Natural killer cell (primary cell): ENCODE results near the gene PEAK1. TPM values are rescaled to one million over a fixed set of nuclear protein-coding genes. Genes with fewer than 3 reads are reported as not detected.
A peak's percentile ranks its signal among the peaks of the same experiment; 100 is the strongest.

Source experiments
- ATAC-seq, 3 donors: fragments of 150-1000 bp in 2 of 3; fragments of 200-7000 bp in 1 of 3; cut with Tn5 transposase; 1 replicate in 1 of 3; 2 replicates in 2 of 3; pipeline ENCODE4 v1.10.0; 2021; ENCODE audit warnings: mild to moderate bottlenecking in 2 of 3, moderate library complexity in 2 of 3
- DNase-seq, 2 donors: peaks; one replicate each; pipeline versions ENCODE4 v3.0.0 to v3.0.0-alpha.2; 2013 to 2021; ENCODE audit warnings: mixed read lengths in 1 of 2
- H3K27ac ChIP-seq: one replicate; pipeline ENCODE4 v1.5.1; 2013; ENCODE audit warnings: mild to moderate bottlenecking, low read length
- H3K27me3 ChIP-seq: one replicate; pipeline ENCODE4 v1.6.1; 2013; ENCODE audit warnings: low read length; ENCODE audit not compliant: control insufficient read depth, insufficient read depth
- H3K36me3 ChIP-seq: one replicate; pipeline ENCODE4 v1.6.1; 2013; ENCODE audit warnings: low read length; ENCODE audit not compliant: control insufficient read depth, insufficient read depth
- H3K4me1 ChIP-seq: one replicate; pipeline ENCODE4 v1.6.1; 2013; ENCODE audit warnings: low read length; ENCODE audit not compliant: control insufficient read depth, insufficient read depth
- H3K4me3 ChIP-seq: one replicate; pipeline ENCODE4 v1.5.1; 2013; ENCODE audit warnings: low read length
- H3K9me3 ChIP-seq: one replicate; pipeline ENCODE4 v1.6.1; 2013; ENCODE audit warnings: low read length; ENCODE audit not compliant: control insufficient read depth, insufficient read depth
- H3K27ac Mint-ChIP-seq, 2 donors: one replicate each; pipeline ENCODE4 v1.8.0; 2022; ENCODE audit warnings: mild to moderate bottlenecking in 2 of 2, mixed read lengths in 2 of 2, moderate library complexity in 1 of 2
- H3K27me3 Mint-ChIP-seq, 2 donors: one replicate each; pipeline ENCODE4 v1.8.0; 2022; ENCODE audit warnings: low read depth in 2 of 2, mixed read lengths in 2 of 2
- H3K36me3 Mint-ChIP-seq: one replicate; pipeline ENCODE4 v1.8.0; 2022; ENCODE audit warnings: mixed read lengths
- H3K4me1 Mint-ChIP-seq, 2 donors: one replicate each; pipeline ENCODE4 v1.8.0; 2022; ENCODE audit warnings: mixed read lengths in 2 of 2
- H3K4me3 Mint-ChIP-seq: one replicate; pipeline ENCODE4 v1.8.0; 2022; ENCODE audit warnings: mild to moderate bottlenecking, moderate library complexity, mixed read lengths
- H3K9me3 Mint-ChIP-seq, 2 donors: one replicate each; pipeline ENCODE4 v1.8.0; 2022; ENCODE audit warnings: mixed read lengths in 2 of 2
- WGBS: methylation state at CpG from one replicate; pipeline ENCODE4 v1.1.7; 2013; ENCODE audit warnings: missing lambda C conversion rate; ENCODE audit not compliant: insufficient coverage; 5-methylcytosine and 5-hydroxymethylcytosine counted together
- intact Hi-C: fragments of 100-400 bp; cut with micrococcal nuclease; formaldehyde crosslinking; loops from one replicate; pipeline ENCODE4 v1.14.2; 2022
- total RNA-seq, 4 donors: library from RNA; stranded (reverse); fragments of 120-200 nt in 1 of 4; gene quantifications; one replicate each; pipeline versions ENCODE4 v1.2.3 to v1.2.4, GENCODE V29; 2013 to 2022
- TF ChIP-seq, protein P1 (sequence below): fragments of 200-600 bp; IDR thresholded peaks from one replicate; pipeline ENCODE4 v1.8.0; 2022; ENCODE audit warnings: antibody characterized with exemption

The PEAK1 gene
- total RNA-seq, 3 donors from 2014 or later (not counting 1 experiment from before 2014, with no cell fraction given), result 59.3 to 73.9 (median 69.1) TPM

DNA sequence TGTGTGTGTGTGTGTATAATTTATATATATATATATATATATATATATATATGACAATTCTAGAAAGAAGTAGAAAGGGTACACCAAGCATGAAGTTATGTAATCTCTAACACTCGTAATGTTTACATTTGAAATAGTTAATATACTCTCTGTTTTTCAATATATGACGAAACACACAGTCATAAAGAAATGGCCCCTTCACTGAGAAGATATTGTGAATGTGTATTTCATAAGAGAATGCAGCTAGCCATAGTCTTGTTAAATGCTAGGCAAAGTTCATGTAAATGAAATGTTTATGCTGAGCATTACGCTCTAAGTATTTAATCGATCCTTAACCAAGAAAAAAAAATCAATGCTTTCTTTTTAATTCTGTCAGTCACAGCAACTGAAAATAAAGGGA is 194.3 kb downstream of the PEAK1 start:
- no CpG with 5 or more reads among the region's 4 CpGs for WGBS
- Histone ChIP-seq H3K4me3 (no peak overlapping the region), H3K27me3 (no peaks in the 10 kb centered on the region), H3K36me3 (no peaks in the 10 kb centered on the region), H3K4me1 (no peaks in the 10 kb centered on the region), H3K9me3 (no peaks in the 10 kb centered on the region), H3K27ac (no peak overlapping the region)
- Mint-ChIP-seq H3K9me3 (no peaks in the 10 kb centered on the region), H3K4me3 (no peak overlapping the region), H3K27ac (peak overlapping the region in 1 of 2 donors; percentile 65), H3K27me3 (no peaks in the 10 kb centered on the region), H3K4me1 (peaks cover 18 to 25% of the 10 kb centered on the region in 2 donors), H3K36me3 (no peaks in the 10 kb centered on the region)
- ATAC-seq (no peak), DNase-seq (no peak)
- TF ChIP-seq, protein P1, sequence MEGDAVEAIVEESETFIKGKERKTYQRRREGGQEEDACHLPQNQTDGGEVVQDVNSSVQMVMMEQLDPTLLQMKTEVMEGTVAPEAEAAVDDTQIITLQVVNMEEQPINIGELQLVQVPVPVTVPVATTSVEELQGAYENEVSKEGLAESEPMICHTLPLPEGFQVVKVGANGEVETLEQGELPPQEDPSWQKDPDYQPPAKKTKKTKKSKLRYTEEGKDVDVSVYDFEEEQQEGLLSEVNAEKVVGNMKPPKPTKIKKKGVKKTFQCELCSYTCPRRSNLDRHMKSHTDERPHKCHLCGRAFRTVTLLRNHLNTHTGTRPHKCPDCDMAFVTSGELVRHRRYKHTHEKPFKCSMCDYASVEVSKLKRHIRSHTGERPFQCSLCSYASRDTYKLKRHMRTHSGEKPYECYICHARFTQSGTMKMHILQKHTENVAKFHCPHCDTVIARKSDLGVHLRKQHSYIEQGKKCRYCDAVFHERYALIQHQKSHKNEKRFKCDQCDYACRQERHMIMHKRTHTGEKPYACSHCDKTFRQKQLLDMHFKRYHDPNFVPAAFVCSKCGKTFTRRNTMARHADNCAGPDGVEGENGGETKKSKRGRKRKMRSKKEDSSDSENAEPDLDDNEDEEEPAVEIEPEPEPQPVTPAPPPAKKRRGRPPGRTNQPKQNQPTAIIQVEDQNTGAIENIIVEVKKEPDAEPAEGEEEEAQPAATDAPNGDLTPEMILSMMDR, result no peak
- intact Hi-C loops, result no loop called here

DNA sequence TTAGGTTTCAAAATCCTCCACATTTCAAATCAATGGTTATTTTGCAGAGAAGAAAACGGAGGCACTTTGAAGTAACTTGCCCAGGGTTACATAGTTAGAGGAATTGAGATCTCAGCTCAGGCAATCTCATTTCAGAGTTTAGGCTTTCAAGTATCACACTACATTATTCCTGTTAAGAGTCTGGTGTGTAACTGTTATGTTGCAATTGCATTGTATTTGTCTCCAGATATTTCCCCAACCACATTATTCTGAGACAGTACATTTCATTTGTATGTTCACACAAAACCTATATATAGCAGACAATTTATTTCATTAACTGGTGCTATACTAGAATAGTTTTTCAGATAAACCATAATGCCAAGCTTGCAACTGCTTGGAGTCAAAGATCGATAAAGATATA is 194.8 kb downstream of the PEAK1 start:
- H3K27me3 Mint-ChIP-seq, result no peaks in the 10 kb centered on the region
- H3K27ac ChIP-seq, result no peak overlapping the region
- TF ChIP-seq, protein P1, result no peak
- no peaks in the 10 kb centered on the region for H3K36me3 Mint-ChIP-seq
- no peaks in the 10 kb centered on the region for H3K27me3 ChIP-seq
- H3K36me3 ChIP-seq, result no peaks in the 10 kb centered on the region
- no peak overlapping the region for H3K4me3 ChIP-seq
- H3K4me1 ChIP-seq, result no peaks in the 10 kb centered on the region
- no peaks in the 10 kb centered on the region for H3K9me3 Mint-ChIP-seq
- no peak for DNase-seq
- intact Hi-C loops, result no loop called here
- peak overlapping the region in 1 of 2 donors; percentile 65 for H3K27ac Mint-ChIP-seq
- peaks cover 18 to 25% of the 10 kb centered on the region in 2 donors for H3K4me1 Mint-ChIP-seq
- no peak overlapping the region for H3K4me3 Mint-ChIP-seq
- no peak for ATAC-seq
- WGBS, result no CpG with 5 or more reads among the region's 2 CpGs
- no peaks in the 10 kb centered on the region for H3K9me3 ChIP-seq

DNA sequence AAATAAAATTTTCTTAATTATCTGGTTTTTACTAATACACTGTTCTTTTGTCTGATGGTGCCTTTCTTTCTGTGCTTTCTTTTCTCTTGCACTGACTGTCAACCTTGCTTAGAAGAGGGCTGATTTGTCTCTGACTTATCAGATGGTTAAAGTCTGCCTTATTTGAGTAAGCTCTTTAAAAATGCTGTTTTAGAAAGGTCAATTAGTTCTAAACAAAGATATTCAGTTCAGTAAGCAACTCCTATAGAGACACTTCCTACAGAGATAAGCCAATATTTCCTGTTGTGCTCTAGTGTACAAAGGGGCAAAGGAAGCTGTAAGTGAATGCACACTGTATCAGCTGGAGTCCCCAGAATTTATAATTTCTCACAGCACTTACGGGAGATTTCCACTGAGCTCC is 195.6 kb downstream of the PEAK1 start:
- Mint-ChIP-seq H3K4me3 (no peak overlapping the region), H3K4me1 (peaks cover 14 to 20% of the 10 kb centered on the region in 2 donors), H3K9me3 (no peaks in the 10 kb centered on the region), H3K36me3 (no peaks in the 10 kb centered on the region), H3K27ac (peak overlapping the region; percentile 16 to 65), H3K27me3 (no peaks in the 10 kb centered on the region)
- Histone ChIP-seq H3K4me3 (no peak overlapping the region), H3K27me3 (no peaks in the 10 kb centered on the region), H3K27ac (no peak overlapping the region), H3K9me3 (no peaks in the 10 kb centered on the region), H3K36me3 (no peaks in the 10 kb centered on the region), H3K4me1 (no peaks in the 10 kb centered on the region)
- intact Hi-C loops, result no loop called here
- peak in 1 of 3 donors; percentile 52 for ATAC-seq
- DNase-seq, result no peak
- TF ChIP-seq, protein P1, result no peak
- WGBS, result no CpG with 5 or more reads among the region's 1 CpG

DNA sequence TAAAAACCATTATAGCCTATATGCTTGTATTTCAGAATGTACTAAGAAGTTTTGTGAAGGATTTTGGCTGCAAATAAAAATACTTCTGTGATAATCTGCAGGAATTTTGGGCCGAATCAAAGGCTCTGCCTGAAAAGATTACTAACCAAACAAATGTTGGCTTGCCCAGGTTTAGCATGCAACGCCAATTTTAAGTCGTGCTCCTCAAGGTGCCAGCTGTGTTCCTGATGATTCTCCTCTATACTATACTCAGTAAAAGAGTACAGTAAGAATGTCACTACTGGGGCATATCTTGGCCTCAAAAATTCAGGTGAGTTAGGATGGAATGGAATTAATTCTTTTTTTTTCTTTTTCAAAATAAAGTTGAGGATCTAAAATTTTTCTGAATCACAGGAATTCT is 198.2 kb downstream of the PEAK1 start:
- Mint-ChIP-seq H3K36me3 (no peaks in the 10 kb centered on the region), H3K4me1 (peaks cover 13 to 14% of the 10 kb centered on the region in 2 donors), H3K9me3 (no peaks in the 10 kb centered on the region), H3K27ac (no peak overlapping the region), H3K4me3 (no peak overlapping the region), H3K27me3 (no peaks in the 10 kb centered on the region)
- ATAC-seq (no peak), DNase-seq (no peak)
- TF ChIP-seq, protein P1, result no peak
- no peaks in the 10 kb centered on the region for H3K36me3 ChIP-seq
- no peak overlapping the region for H3K4me3 ChIP-seq
- H3K27me3 ChIP-seq, result no peaks in the 10 kb centered on the region
- intact Hi-C loops, result no loop called here
- no peaks in the 10 kb centered on the region for H3K4me1 ChIP-seq
- 97% methylated on average over 2 of the region's 3 CpGs for WGBS
- H3K9me3 ChIP-seq, result no peaks in the 10 kb centered on the region
- no peak overlapping the region for H3K27ac ChIP-seq
